ENCODE results near the gene PIP5KL1.

The PIP5KL1 gene

GRCh38 chr9:127947841-127948710, 17.5 kb upstream of the PIP5KL1 start:
- DNase-seq: no peak

- DNase-seq: peak; percentile 19
Observed at GRCh38 chr9:127946728-127947127, 16.2 kb upstream of the PIP5KL1 start.

- DNase-seq: no peak
Observed at GRCh38 chr9:127945942-127946341, 15.4 kb upstream of the PIP5KL1 start.

GRCh38 chr9:127945338-127945737, 14.8 kb upstream of the PIP5KL1 start:
- DNase-seq: no peak

- DNase-seq: no peak
Observed at GRCh38 chr9:127944586-127945218, 14.1 kb upstream of the PIP5KL1 start.

GRCh38 chr9:127943731-127944144, 13.2 kb upstream of the PIP5KL1 start:
- DNase-seq: peak; percentile 93

- DNase-seq: no peak
Observed at GRCh38 chr9:127943011-127943662, 12.6 kb upstream of the PIP5KL1 start.

- peak; percentile 77 for DNase-seq
Observed at GRCh38 chr9:127942216-127943010, 11.8 kb upstream of the PIP5KL1 start.

GRCh38 chr9:127941961-127942215, 11.3 kb upstream of the PIP5KL1 start:
- no peak for DNase-seq

GRCh38 chr9:127941062-127941960, 10.7 kb upstream of the PIP5KL1 start:
- DNase-seq: no peak

- DNase-seq: no peak
Observed at GRCh38 chr9:127940593-127940992, 10.0 kb upstream of the PIP5KL1 start.

- no peak for DNase-seq
Observed at GRCh38 chr9:127938298-127938690, 7.7 kb upstream of the PIP5KL1 start.

- peak; percentile 92 for DNase-seq
Observed at GRCh38 chr9:127937388-127938297, 7.1 kb upstream of the PIP5KL1 start, which contains the start of gene DPM2. Gene DPM2 (minus strand): TSS chr9:127937854. CDS start chr9:127937820, 34 bp downstream.

- DNase-seq: no peak
Observed at GRCh38 chr9:127937056-127937387, 6.4 kb upstream of the PIP5KL1 start.

GRCh38 chr9:127936347-127936852, 5.8 kb upstream of the PIP5KL1 start:
- no peak for DNase-seq

- DNase-seq: no peak
Observed at GRCh38 chr9:127935765-127936221, 5.2 kb upstream of the PIP5KL1 start.

GRCh38 chr9:127934986-127935385, 4.4 kb upstream of the PIP5KL1 start:
- DNase-seq: no peak

GRCh38 chr9:127934248-127934647, 3.7 kb upstream of the PIP5KL1 start:
- no peak for DNase-seq

GRCh38 chr9:127931092-127931881, 710 bp upstream of the PIP5KL1 start:
- peak; percentile 68 for DNase-seq

GRCh38 chr9:127929625-127929979, 975 bp downstream of the PIP5KL1 start:
- DNase-seq: peak; percentile 32

Data from NCI-H82 (cell line).